KMS-11 (cell line): Measurements from ENCODE around the gene SMIM10L1.

ENCODE experiments used
- H2AFZ ChIP-seq: fragments of 200-600 bp; sonication (generic); 2 replicates; pipeline ENCODE4 v1.6.1; 2016; ENCODE audit warnings: antibody characterized with exemption, mixed run types, low read depth
- H3K27ac ChIP-seq: fragments of 200-600 bp; sonication (generic); 2 replicates; pipeline ENCODE4 v1.6.1; 2016; ENCODE audit warnings: mild to moderate bottlenecking, mixed run types
- H3K27me3 ChIP-seq: fragments of 200-600 bp; sonication (generic); 2 replicates; pipeline ENCODE4 v1.6.1; 2017; ENCODE audit warnings: mild to moderate bottlenecking, low read depth, mixed run types, moderate library complexity; ENCODE audit not compliant: insufficient read depth
- H3K36me3 ChIP-seq: fragments of 200-600 bp; sonication (generic); 2 replicates; pipeline ENCODE4 v1.6.1; 2017; ENCODE audit warnings: mild to moderate bottlenecking, mixed run types; ENCODE audit not compliant: insufficient read depth
- H3K4me1 ChIP-seq: fragments of 200-600 bp; sonication (generic); 2 replicates; pipeline ENCODE4 v1.6.1; 2016; ENCODE audit warnings: mild to moderate bottlenecking, low read depth, mixed run types; ENCODE audit not compliant: poor library complexity, severe bottlenecking
- H3K4me2 ChIP-seq: fragments of 200-600 bp; sonication (generic); 2 replicates; pipeline ENCODE4 v1.7.0; 2016; ENCODE audit warnings: mild to moderate bottlenecking, mixed run types
- H3K4me3 ChIP-seq: fragments of 200-600 bp; sonication (generic); IDR thresholded peaks from 2 replicates; pipeline ENCODE4 v1.6.1; 2017; ENCODE audit warnings: low read depth, low read length, mixed read lengths; ENCODE audit not compliant: insufficient read depth
- H3K79me2 ChIP-seq: fragments of 200-600 bp; sonication (generic); 2 replicates; pipeline ENCODE4 v1.6.1; 2016; ENCODE audit warnings: low read depth, mixed run types; ENCODE audit not compliant: insufficient read depth
- H3K9ac ChIP-seq: fragments of 200-600 bp; sonication (generic); 2 replicates; pipeline ENCODE4 v1.6.1; 2016; ENCODE audit warnings: mild to moderate bottlenecking, mixed run types
- H4K20me1 ChIP-seq: fragments of 200-600 bp; sonication (generic); 2 replicates; pipeline ENCODE4 v1.6.1; 2016; ENCODE audit warnings: mild to moderate bottlenecking, mixed run types; ENCODE audit not compliant: insufficient read depth
- TF ChIP-seq, protein P1 (sequence below): fragments of 200-600 bp; sonication (generic); conservative IDR thresholded peaks from 2 replicates; pipeline ENCODE4 v1.6.1; 2017; ENCODE audit warnings: low read depth, mild to moderate bottlenecking, antibody characterized with exemption, low read length, moderate library complexity, mixed read lengths

The SMIM10L1 gene

DNA sequence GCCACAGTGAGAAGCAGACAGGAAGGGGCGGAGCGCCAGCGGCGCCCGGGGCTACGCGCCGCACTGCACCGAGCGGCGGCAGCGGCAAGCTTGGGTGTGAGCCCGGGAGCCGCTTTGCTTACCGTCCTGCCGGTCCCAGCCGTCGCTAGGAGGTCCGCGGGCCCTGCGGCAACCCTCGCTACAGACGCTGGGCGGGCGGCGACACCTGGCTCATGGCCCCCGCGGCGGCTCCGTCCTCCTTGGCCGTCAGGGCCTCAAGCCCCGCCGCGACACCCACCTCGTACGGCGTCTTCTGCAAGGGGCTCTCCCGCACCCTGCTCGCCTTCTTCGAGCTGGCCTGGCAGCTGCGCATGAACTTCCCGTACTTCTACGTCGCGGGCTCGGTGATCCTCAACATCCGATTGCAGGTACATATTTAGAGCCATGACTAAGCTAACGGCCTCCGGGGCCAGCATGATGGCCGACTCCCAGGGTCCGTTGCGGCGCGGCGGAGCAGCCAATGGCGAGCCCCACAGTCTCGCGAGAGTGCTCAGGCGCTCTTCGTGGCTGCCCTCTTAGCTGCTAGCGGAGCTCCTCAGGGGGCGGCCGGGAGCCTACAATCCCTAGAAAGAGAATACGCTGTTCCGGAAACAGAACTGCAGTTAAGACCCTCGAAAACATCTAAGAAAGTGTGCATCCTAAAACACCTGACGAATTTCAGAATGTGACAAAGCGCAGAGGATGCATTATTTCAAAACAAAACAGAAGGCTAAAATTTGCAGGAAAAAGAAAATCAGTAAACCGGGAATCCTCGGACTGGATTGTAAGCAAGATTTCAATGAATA is at the start of gene SMIM10L1:
Gene SMIM10L1, plus strand, starts transcription at position 50 of the 824 bp plus-strand sequence. Its CDS starts 163 bp downstream, at position 213.
- H4K20me1 ChIP-seq, result peaks cover 3% of the 10 kb centered on the region; the same call in 1 of the 2 replicates
- no peaks in the 10 kb centered on the region for H3K27me3 ChIP-seq
- H3K4me1 ChIP-seq, result peaks cover 13% of the 10 kb centered on the region
- H3K36me3 ChIP-seq, result no peaks in the 10 kb centered on the region
- peak within 1 kb of the TSS; percentile 60 for H3K9ac ChIP-seq
- H3K27ac ChIP-seq, result peak within 1 kb of the TSS; percentile 82
- peak within 1 kb of the TSS; percentile 64 for H2AFZ ChIP-seq
- peak within 1 kb of the TSS; percentile 91 for H3K4me2 ChIP-seq
- peak within 1 kb of the TSS; percentile 27 for H3K4me3 ChIP-seq
- TF ChIP-seq, protein P1, sequence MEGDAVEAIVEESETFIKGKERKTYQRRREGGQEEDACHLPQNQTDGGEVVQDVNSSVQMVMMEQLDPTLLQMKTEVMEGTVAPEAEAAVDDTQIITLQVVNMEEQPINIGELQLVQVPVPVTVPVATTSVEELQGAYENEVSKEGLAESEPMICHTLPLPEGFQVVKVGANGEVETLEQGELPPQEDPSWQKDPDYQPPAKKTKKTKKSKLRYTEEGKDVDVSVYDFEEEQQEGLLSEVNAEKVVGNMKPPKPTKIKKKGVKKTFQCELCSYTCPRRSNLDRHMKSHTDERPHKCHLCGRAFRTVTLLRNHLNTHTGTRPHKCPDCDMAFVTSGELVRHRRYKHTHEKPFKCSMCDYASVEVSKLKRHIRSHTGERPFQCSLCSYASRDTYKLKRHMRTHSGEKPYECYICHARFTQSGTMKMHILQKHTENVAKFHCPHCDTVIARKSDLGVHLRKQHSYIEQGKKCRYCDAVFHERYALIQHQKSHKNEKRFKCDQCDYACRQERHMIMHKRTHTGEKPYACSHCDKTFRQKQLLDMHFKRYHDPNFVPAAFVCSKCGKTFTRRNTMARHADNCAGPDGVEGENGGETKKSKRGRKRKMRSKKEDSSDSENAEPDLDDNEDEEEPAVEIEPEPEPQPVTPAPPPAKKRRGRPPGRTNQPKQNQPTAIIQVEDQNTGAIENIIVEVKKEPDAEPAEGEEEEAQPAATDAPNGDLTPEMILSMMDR, result no peak
- peaks cover 66% of the 10 kb centered on the region for H3K79me2 ChIP-seq

DNA sequence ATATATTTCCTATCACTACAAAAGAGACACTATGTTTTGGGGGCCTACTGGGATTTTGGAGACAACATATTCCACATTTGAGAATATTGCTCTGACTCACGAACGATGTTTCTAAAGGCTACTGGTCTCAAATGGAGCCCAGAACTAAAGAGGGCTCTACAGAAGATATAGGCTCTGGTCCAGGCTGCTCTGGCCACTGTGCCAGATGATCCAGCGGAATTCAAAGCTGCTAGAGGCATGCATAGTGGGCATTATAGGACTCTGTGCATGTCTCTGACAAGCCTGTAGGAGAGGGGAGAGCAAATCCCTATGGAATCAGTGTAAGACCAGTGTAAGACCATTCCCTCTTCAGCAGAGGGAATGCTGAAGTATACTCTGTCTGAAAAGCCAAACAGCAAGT is 40.6 kb upstream of the SMIM10L1 start:
- no peaks in the 10 kb centered on the region for H3K4me1 ChIP-seq
- H3K27me3 ChIP-seq, result no peaks in the 10 kb centered on the region
- H4K20me1 ChIP-seq, result no peaks in the 10 kb centered on the region
- no peaks in the 10 kb centered on the region for H3K36me3 ChIP-seq
- H3K27ac ChIP-seq, result no peak overlapping the region
- H2AFZ ChIP-seq, result no peak overlapping the region
- H3K9ac ChIP-seq, result no peak overlapping the region
- TF ChIP-seq, protein P1, result no peak
- H3K4me2 ChIP-seq, result no peak overlapping the region
- H3K4me3 ChIP-seq, result no peak overlapping the region
- no peaks in the 10 kb centered on the region; the same call in 1 of the 2 replicates for H3K79me2 ChIP-seq

DNA sequence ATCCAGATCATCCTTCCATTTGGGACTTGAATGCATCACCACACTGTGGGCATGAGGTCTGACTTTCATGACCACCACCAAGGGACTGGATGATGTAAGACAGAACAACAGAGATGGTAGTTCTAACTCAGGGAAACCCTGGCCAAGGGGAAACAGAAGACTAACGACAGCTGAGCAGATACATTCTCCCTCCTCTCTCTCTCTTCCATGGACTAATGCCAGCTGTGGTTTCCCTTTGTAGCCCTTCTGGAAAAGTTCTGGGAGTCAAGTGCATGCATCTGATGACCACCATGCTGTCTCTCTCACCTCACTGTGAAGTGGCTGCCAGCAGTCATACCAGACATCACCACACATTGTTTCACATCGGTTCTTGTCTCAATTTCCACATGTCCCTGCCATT is 40.0 kb upstream of the SMIM10L1 start:
- Histone ChIP-seq H3K36me3 (no peaks in the 10 kb centered on the region), H3K4me1 (no peaks in the 10 kb centered on the region), H2AFZ (no peak overlapping the region), H3K9ac (no peak overlapping the region), H3K27ac (no peak overlapping the region), H3K79me2 (no peaks in the 10 kb centered on the region; the same call in 1 of the 2 replicates), H3K27me3 (no peaks in the 10 kb centered on the region), H3K4me2 (no peak overlapping the region), H3K4me3 (no peak overlapping the region), H4K20me1 (no peaks in the 10 kb centered on the region)
- TF ChIP-seq, protein P1, result no peak

DNA sequence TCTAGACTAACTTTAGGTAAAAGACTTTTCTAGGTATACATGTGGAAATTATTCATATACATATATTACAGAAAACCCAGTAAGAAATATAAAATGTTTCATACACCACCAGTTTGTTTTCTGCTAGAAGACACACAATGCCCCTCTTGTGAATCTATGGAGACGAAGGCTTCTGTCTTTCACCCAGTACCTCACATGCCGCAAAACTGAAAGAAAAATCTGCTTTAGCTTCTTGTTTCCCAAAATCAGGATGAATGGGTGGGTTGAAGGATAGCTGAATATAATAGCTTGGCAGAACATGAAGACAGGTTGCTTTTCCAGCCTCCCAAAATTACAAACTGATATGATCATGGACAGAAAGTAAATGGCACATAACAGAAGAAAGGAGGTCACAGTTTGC is 37.8 kb upstream of the SMIM10L1 start:
- Histone ChIP-seq H3K27ac (no peak overlapping the region), H2AFZ (no peak overlapping the region), H3K4me1 (no peaks in the 10 kb centered on the region), H4K20me1 (no peaks in the 10 kb centered on the region), H3K79me2 (no peaks in the 10 kb centered on the region; the same call in 1 of the 2 replicates), H3K27me3 (no peaks in the 10 kb centered on the region), H3K9ac (no peak overlapping the region), H3K36me3 (no peaks in the 10 kb centered on the region), H3K4me3 (no peak overlapping the region), H3K4me2 (no peak overlapping the region)
- TF ChIP-seq, protein P1, result no peak
